IMR-90 (cell line): ENCODE data around the gene GCK. TPM values are rescaled to one million over a fixed set of nuclear protein-coding genes. Genes with fewer than 3 reads are reported as not detected.
A peak's percentile ranks its signal among the peaks of the same experiment; 100 is the strongest.

ENCODE experiments used
- ATAC-seq: fragments of 200-7000 bp; cut with Tn5 transposase; 2 replicates; pipeline ENCODE4 v1.9.1; 2020; ENCODE audit warnings: low read depth, mild to moderate bottlenecking, moderate library complexity
- BruUV-seq: library from RNA; stranded (reverse); fragments of 400-500 nt; replicated peaks from 2 replicates; lab custom pipeline; 2021; lab: Mats Ljungman, UMichigan
- CTCF ChIA-PET: fragments of 300-600 bp; formaldehyde crosslinking; extraction: SDS; loops from one replicate; lab custom pipeline; 2021; ENCODE audit warnings: antibody characterized with exemption; lab: Yijun Ruan, JAX
- POLR2A ChIA-PET: fragments of 300-600 bp; sonication (Branson Sonifier 250); formaldehyde crosslinking; loops from one replicate; lab custom pipeline; 2022; ENCODE audit warnings: antibody characterized with exemption; ENCODE audit not compliant: unreplicated experiment; lab: Charles Lee
- DNase-seq: peaks from one replicate; pipeline ENCODE4 v3.0.0; 2013
- H2AFZ ChIP-seq: replicated peaks from 2 replicates; pipeline ENCODE3; 2013; ENCODE audit warnings: low read length, mild to moderate bottlenecking; ENCODE audit not compliant: poor library complexity
- H2AK5ac ChIP-seq: 2 replicates; pipeline ENCODE4 v1.6.1; 2013; ENCODE audit warnings: low read depth, low read length, inconsistent platforms
- H2AK9ac ChIP-seq: replicated peaks from 2 replicates; pipeline ENCODE3; 2013; ENCODE audit warnings: mild to moderate bottlenecking, low read depth, low read length, moderate library complexity; ENCODE audit not compliant: poor library complexity
- H2BK120ac ChIP-seq: 2 replicates; pipeline ENCODE4 v1.6.1; 2013; ENCODE audit warnings: low read depth, low read length, inconsistent platforms
- H2BK15ac ChIP-seq: 3 replicates; pipeline ENCODE4 v1.6.1; 2013; ENCODE audit warnings: low read depth, low read length, inconsistent platforms
- H2BK20ac ChIP-seq: 2 replicates; pipeline ENCODE4 v1.6.1; 2013; ENCODE audit warnings: low read depth, mild to moderate bottlenecking, inconsistent platforms, low read length, moderate library complexity
- H2BK5ac ChIP-seq: 2 replicates; pipeline ENCODE4 v1.6.1; 2013; ENCODE audit warnings: mild to moderate bottlenecking, low read depth, low read length, inconsistent platforms; ENCODE audit not compliant: poor library complexity, severe bottlenecking
- H3K14ac ChIP-seq: replicated peaks from 2 replicates; pipeline ENCODE4 v1.6.1; 2013; ENCODE audit warnings: low read depth, low read length, inconsistent platforms
- H3K18ac ChIP-seq: 2 replicates; pipeline ENCODE4 v1.6.1; 2013; ENCODE audit warnings: low read depth, low read length, control low read depth
- H3K23ac ChIP-seq: 2 replicates; pipeline ENCODE4 v1.6.1; 2013; ENCODE audit warnings: low read depth, low read length, inconsistent platforms
- H3K27ac ChIP-seq: 2 replicates; pipeline ENCODE4 v1.5.1; 2013; ENCODE audit warnings: mild to moderate bottlenecking, control low read depth, low read length; ENCODE audit not compliant: insufficient read depth
- H3K27me3 ChIP-seq: 2 replicates; pipeline ENCODE4 v1.6.1; 2013; ENCODE audit warnings: low read length; ENCODE audit not compliant: control insufficient read depth, insufficient read depth
- H3K36me3 ChIP-seq: 2 replicates; pipeline ENCODE4 v1.6.1; 2013; ENCODE audit warnings: low read length, mixed read lengths; ENCODE audit not compliant: control insufficient read depth, insufficient read depth
- H3K4ac ChIP-seq: 2 replicates; pipeline ENCODE4 v1.6.1; 2013; ENCODE audit warnings: low read depth, low read length, inconsistent platforms
- H3K4me1 ChIP-seq: 2 replicates; pipeline ENCODE4 v1.6.1; 2013; ENCODE audit warnings: low read length, mixed read lengths; ENCODE audit not compliant: control insufficient read depth, insufficient read depth
- H3K4me2 ChIP-seq: 2 replicates; pipeline ENCODE4 v1.6.1; 2013; ENCODE audit warnings: low read depth, mild to moderate bottlenecking, control low read depth, low read length, moderate library complexity
- H3K4me3 ChIP-seq: 2 replicates; pipeline ENCODE4 v1.5.1; 2013; ENCODE audit warnings: low read depth, mild to moderate bottlenecking, control low read depth, low read length, moderate library complexity; ENCODE audit not compliant: insufficient read depth
- H3K56ac ChIP-seq: 2 replicates; pipeline ENCODE4 v1.6.1; 2013; ENCODE audit warnings: low read length, inconsistent platforms; ENCODE audit not compliant: insufficient read depth; ENCODE audit errors: extremely low read depth
- H3K79me1 ChIP-seq, 2 experiments: 2 replicates each; pipeline ENCODE4 v1.6.1; 2013; ENCODE audit warnings: low read length in 2 of 2, inconsistent platforms in 1 of 2, low read depth in 1 of 2
- H3K9ac ChIP-seq: 2 replicates; pipeline ENCODE4 v1.6.1; 2013; ENCODE audit warnings: low read depth, low read length, control low read depth
- H3K9me1 ChIP-seq: 2 replicates; pipeline ENCODE4 v1.6.1; 2013; ENCODE audit warnings: low read length, inconsistent platforms; ENCODE audit not compliant: insufficient read depth
- H3K9me3 ChIP-seq: 2 replicates; pipeline ENCODE4 v1.6.1; 2013; ENCODE audit warnings: low read length; ENCODE audit not compliant: control insufficient read depth, insufficient read depth
- H4K20me1 ChIP-seq: 2 replicates; pipeline ENCODE4 v1.6.1; 2013; ENCODE audit warnings: low read length, inconsistent platforms; ENCODE audit not compliant: insufficient read depth
- H4K5ac ChIP-seq: 2 replicates; pipeline ENCODE4 v1.6.1; 2013; ENCODE audit warnings: mild to moderate bottlenecking, low read depth, low read length, control low read depth
- H4K8ac ChIP-seq, 2 experiments: 2 replicates each; pipeline ENCODE4 v1.6.1; 2013; ENCODE audit warnings: low read depth in 2 of 2, low read length in 2 of 2, control low read depth in 1 of 2, inconsistent platforms in 1 of 2
- H4K91ac ChIP-seq: 2 replicates; pipeline ENCODE4 v1.6.1; 2013; ENCODE audit warnings: low read depth, low read length, inconsistent platforms; ENCODE audit not compliant: insufficient read depth
- MXI1 ChIP-seq: IDR thresholded peaks from 2 replicates; pipeline ENCODE4 v1.6.1; 2012; ENCODE audit warnings: low read depth, mild to moderate bottlenecking, low read length, moderate library complexity, borderline replicate concordance
- RAD21 ChIP-seq: IDR thresholded peaks from 2 replicates; pipeline ENCODE4 v1.6.1; 2012; ENCODE audit warnings: low read length, improper control_type of control experiment
- WGBS, 2 experiments: methylation state at CpG; one replicate each; pipeline versions ENCODE4 v1.1.5 to v1.1.7; 2013; ENCODE audit warnings: missing lambda C conversion rate in 2 of 2; ENCODE audit not compliant: insufficient read length in 1 of 2; ENCODE audit errors: extremely low coverage in 2 of 2; 5-methylcytosine and 5-hydroxymethylcytosine counted together
- dilution Hi-C: fragments of 300-500 bp; cut with HindIII; formaldehyde crosslinking; loops from one replicate; pipeline ENCODE4 v1.14.3; 2018; ENCODE audit warnings: low sequenced_read_pairs; ENCODE audit not compliant: unreplicated experiment
- in situ Hi-C: fragments of 300-500 bp; cut with MboI; formaldehyde crosslinking; loops from 3 replicates; pipeline ENCODE4 v1.14.3; 2019; ENCODE audit warnings: low sequenced_read_pairs, inconsistent platforms, mixed read lengths
- intact Hi-C: fragments of 100-400 bp; cut with micrococcal nuclease; formaldehyde crosslinking; loops from 2 replicates; pipeline ENCODE4 v1.10.0; 2022
- polyA plus RNA-seq, 3 experiments: library from polyadenylated mRNA; depleted of rRNA; stranded (reverse); fragments of >200 nt; gene quantifications; 2 replicates each; pipeline ENCODE4 v1.2.3, GENCODE V29; 2012; ENCODE audit warnings: low replicate concordance in 1 of 3
- total RNA-seq: library from RNA; depleted of rRNA; stranded (reverse); fragments of >200 nt; gene quantifications from 2 replicates; pipeline ENCODE4 v1.2.3, GENCODE V29; 2012

Gene GCK
- total and polyA plus RNA-seq, 2 of the 4 experiments (the other 2 are of a cell fraction) = 0.14 to 0.18 TPM

DNA sequence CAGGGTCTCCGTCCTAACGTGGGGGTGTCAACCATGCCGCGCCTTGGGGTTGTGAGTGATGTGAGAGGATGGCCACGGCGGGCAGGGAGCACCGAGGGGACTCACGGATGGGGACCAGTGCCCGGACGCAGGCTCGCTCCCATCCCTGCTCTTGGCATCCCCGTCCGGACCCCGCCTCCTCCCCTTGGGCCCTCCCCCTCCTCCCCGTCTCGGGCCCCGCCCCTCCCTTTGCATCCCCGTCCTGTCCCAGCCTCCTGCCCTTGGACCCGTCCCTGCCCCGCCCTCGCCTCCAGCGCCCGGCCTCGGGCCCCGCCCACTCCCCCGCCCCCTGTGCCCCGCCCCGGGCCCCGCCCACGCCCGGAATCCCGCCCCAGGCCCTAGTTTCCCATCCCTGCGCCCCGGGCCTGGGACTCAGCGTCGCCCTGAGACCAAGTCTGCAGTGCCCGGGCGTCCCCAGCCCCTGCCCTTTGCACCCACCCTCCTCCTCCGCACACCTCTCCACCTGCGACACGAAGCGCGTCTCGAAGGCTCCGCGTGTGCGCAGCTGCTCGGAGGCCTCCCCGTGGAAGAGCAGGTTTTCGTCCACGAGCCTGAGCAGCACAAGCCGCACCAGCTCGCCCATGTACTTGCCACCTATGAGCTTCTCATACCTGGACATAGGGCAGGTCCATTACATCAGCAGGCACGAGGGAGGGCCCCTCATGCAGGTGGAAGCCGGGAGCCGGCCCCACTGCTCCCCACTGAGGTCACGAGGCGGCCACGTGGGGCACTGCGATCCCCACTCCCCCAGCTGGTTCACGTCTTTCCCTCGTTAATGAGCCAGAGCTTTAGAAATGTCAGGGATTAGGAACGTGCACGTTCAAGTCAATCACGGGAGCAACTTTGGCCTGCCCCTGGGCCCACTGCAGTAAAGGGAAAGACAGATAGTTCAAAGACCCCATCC, 43.0 kb downstream of the GCK start:
- peak overlapping the region; percentile 92 for H2AFZ ChIP-seq
- no peak overlapping the region; the same call in 1 of the 2 replicates for H3K18ac ChIP-seq
- ATAC-seq (peak; percentile 94), DNase-seq (peak; percentile 12)
- peaks cover 10% of the 10 kb centered on the region; the same call in 1 of the 2 replicates for H3K4me1 ChIP-seq
- in situ Hi-C loops = no loop called here
- 38% methylated on average over 21 of the region's 65 CpGs; no CpG with 5 or more reads in 1 of the 2 experiments for WGBS, 2 experiments
- intact Hi-C loops = no loop called here
- no peak overlapping the region for H2BK20ac ChIP-seq
- no peak overlapping the region for H3K14ac ChIP-seq
- no peaks in the 10 kb centered on the region for H3K79me1 ChIP-seq
- H3K36me3 ChIP-seq = no peaks in the 10 kb centered on the region
- no peak overlapping the region; the same call in 1 of the 2 replicates for H4K5ac ChIP-seq
- no peak overlapping the region for H2BK15ac ChIP-seq
- no TSS peak for BruUV-seq
- H4K8ac ChIP-seq = peak overlapping the region in 1 of 2 experiments; percentile 60; a peak in 1 of 4 replicates
- peak overlapping the region; percentile 43 for H3K4me3 ChIP-seq
- no peak overlapping the region for H3K23ac ChIP-seq
- H3K27me3 ChIP-seq = peaks cover 40% of the 10 kb centered on the region
- TF ChIP-seq RAD21 (no peak), MXI1 (no peak)
- no peak overlapping the region; the same call in 1 of the 2 replicates for H3K9ac ChIP-seq
- H4K20me1 ChIP-seq = no peaks in the 10 kb centered on the region
- no peak overlapping the region for H3K4ac ChIP-seq
- no peak overlapping the region for H3K56ac ChIP-seq
- no peak overlapping the region; the same call in 1 of the 2 replicates for H2AK5ac ChIP-seq
- no peak overlapping the region for H2BK120ac ChIP-seq
- no peak overlapping the region for H2AK9ac ChIP-seq
- no peak overlapping the region for H3K27ac ChIP-seq
- peaks cover 3% of the 10 kb centered on the region; the same call in 1 of the 2 replicates for H3K9me1 ChIP-seq
- H4K91ac ChIP-seq = no peak overlapping the region
- dilution Hi-C loops = no loop called here
- no peaks in the 10 kb centered on the region for H3K9me3 ChIP-seq
- H3K4me2 ChIP-seq = peak overlapping the region; percentile 95
- ChIA-PET POLR2A (no interaction called here), CTCF (no interaction called here)
- H2BK5ac ChIP-seq = no peak overlapping the region
